ENCODE measurements around the gene MPP3. TPM values are rescaled to one million over a fixed set of nuclear protein-coding genes. Genes with fewer than 3 reads are reported as not detected.

Gene MPP3
- total RNA-seq, 1 experiment from 2014 or later: 6.9 TPM

DNA sequence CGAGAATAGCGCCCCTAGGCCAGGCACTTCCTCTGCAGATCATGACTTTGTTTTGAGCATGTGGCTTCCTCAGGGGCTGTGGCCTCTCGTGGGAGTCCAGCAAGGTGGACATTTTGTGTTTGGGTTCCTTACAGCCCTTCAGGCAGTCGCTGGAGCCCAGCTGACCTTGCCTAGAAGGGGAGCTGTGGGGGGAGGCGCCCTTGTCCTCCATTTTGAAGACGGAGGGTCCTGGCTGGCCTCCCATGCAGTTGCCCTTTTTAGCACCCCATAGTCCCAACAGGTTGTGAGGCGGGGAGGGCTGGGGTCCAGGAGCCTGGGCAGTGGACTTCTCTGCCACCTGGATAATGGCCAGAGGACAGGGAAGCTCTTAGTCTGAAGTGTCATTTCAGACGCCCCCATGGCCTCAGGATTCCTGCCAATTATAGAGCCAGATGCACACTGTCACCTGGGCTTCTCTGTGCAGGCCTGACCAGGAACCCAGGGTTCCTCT, 75.7 kb downstream of the MPP3 start:
- no peak overlapping the region for H3K27ac ChIP-seq (ENCODE audit: insufficient read length, low read depth, low read length)
- no peak overlapping the region for H3K4ac ChIP-seq (ENCODE audit: low read depth, low read length)
- H3K4me2 ChIP-seq (ENCODE audit: insufficient read depth, insufficient read length, low read length): no peak overlapping the region
- H4K8ac ChIP-seq (replicated peaks; ENCODE audit: insufficient read length, low read depth, low read length): no peak overlapping the region
- no CpG with 5 or more reads among the region's 8 CpGs for WGBS (ENCODE audit: extremely low coverage, insufficient read length, low lambda C conversion rate)
- no peak overlapping the region for H3T11ph ChIP-seq (ENCODE audit: low read length)
- H3K9me3 ChIP-seq (ENCODE audit: control insufficient read depth, low read depth, low read length): no peaks in the 10 kb centered on the region
- H3K18ac ChIP-seq (ENCODE audit: insufficient read length, low read depth, low read length): no peak overlapping the region
- Mint-ChIP-seq H3K27ac (no peak overlapping the region), H3K27me3 (ENCODE audit: low read depth) (peaks cover 7% of the 10 kb centered on the region), H3K4me1 (peaks cover 28 to 32% of the 10 kb centered on the region in 2 experiments), H3K36me3 (ENCODE audit: insufficient read depth in 1 of 3, low read depth in 3 of 3) (no peaks in the 10 kb centered on the region), H3K4me3 (no peak overlapping the region), H3K9me3 (no peaks in the 10 kb centered on the region)
- TF ChIP-seq, protein P1, sequence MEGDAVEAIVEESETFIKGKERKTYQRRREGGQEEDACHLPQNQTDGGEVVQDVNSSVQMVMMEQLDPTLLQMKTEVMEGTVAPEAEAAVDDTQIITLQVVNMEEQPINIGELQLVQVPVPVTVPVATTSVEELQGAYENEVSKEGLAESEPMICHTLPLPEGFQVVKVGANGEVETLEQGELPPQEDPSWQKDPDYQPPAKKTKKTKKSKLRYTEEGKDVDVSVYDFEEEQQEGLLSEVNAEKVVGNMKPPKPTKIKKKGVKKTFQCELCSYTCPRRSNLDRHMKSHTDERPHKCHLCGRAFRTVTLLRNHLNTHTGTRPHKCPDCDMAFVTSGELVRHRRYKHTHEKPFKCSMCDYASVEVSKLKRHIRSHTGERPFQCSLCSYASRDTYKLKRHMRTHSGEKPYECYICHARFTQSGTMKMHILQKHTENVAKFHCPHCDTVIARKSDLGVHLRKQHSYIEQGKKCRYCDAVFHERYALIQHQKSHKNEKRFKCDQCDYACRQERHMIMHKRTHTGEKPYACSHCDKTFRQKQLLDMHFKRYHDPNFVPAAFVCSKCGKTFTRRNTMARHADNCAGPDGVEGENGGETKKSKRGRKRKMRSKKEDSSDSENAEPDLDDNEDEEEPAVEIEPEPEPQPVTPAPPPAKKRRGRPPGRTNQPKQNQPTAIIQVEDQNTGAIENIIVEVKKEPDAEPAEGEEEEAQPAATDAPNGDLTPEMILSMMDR (conservative IDR thresholded peaks at IDR 0.05): no peak
- H3K14ac ChIP-seq (ENCODE audit: insufficient read depth, low read length): no peak overlapping the region
- H4K20me1 ChIP-seq (ENCODE audit: control insufficient read depth, insufficient read depth, insufficient read length): no peaks in the 10 kb centered on the region
- H3K79me1 ChIP-seq (ENCODE audit: insufficient read depth, low read depth, low read length, poor library complexity, severe bottlenecking): no peaks in the 10 kb centered on the region
- no peak overlapping the region for H3K56ac ChIP-seq (ENCODE audit: insufficient read length, low read depth, low read length)
- no peak overlapping the region for H2BK120ac ChIP-seq (ENCODE audit: low read depth, low read length, poor library complexity, severe bottlenecking)
- H2BK5ac ChIP-seq (ENCODE audit: insufficient read length, low read length): no peak overlapping the region
- no peak overlapping the region for H3K23ac ChIP-seq (ENCODE audit: insufficient read length, low read depth, low read length)
- H2AFZ ChIP-seq (ENCODE audit: low read length): no peak overlapping the region
- H3K9ac ChIP-seq (ENCODE audit: extremely low read depth, insufficient read length, low read length): no peak overlapping the region
- H2AK5ac ChIP-seq (ENCODE audit: insufficient read length, low read length): no peak overlapping the region
- H4K91ac ChIP-seq (ENCODE audit: insufficient read length, low read depth, low read length): no peak overlapping the region
- H2BK12ac ChIP-seq (ENCODE audit: insufficient read length, low read depth, low read length): no peak overlapping the region
- H3K79me2 ChIP-seq (ENCODE audit: insufficient read depth, low read length): no peaks in the 10 kb centered on the region
- H3K23me2 ChIP-seq (ENCODE audit: insufficient read length, low read depth, low read length, poor library complexity, severe bottlenecking): peaks cover 6% of the 10 kb centered on the region
- no peak overlapping the region for H2BK15ac ChIP-seq (ENCODE audit: low read depth, low read length)
- peaks cover 4% of the 10 kb centered on the region; the same call in 1 of the 2 replicates for H3K27me3 ChIP-seq (ENCODE audit: insufficient read depth, low read length)
- no peaks in the 10 kb centered on the region for H3K4me1 ChIP-seq (ENCODE audit: insufficient read depth, low read length)
- no peak overlapping the region for H2BK20ac ChIP-seq (ENCODE audit: low read depth, low read length, poor library complexity, severe bottlenecking)
- no peak for DNase-seq
- no peak overlapping the region for H4K5ac ChIP-seq (ENCODE audit: insufficient read length, low read depth, low read length)

Measured in H9 (cell line).